Liver (tissue), 9 donors: ENCODE measurements around the gene ZMYND11. TPM values are rescaled to one million over a fixed set of nuclear protein-coding genes. Genes with fewer than 3 reads are reported as not detected.

ENCODE experiments used
- DNase-seq: peaks from one replicate; pipeline ENCODE4 v3.0.0-alpha.2; 2017; ENCODE audit warnings: low spot score
- H3K27ac ChIP-seq, 2 donors: one replicate each; pipeline ENCODE4 v1.7.0; 2013; ENCODE audit warnings: inconsistent platforms in 2 of 2, low read length in 2 of 2, control low read depth in 1 of 2, low read depth in 1 of 2, mild to moderate bottlenecking in 1 of 2
- H3K27me3 ChIP-seq, 4 donors: one replicate each; pipeline versions ENCODE4 v1.6.1 to v1.7.0; 2013; ENCODE audit warnings: low read length in 3 of 4, inconsistent platforms in 1 of 4, mild to moderate bottlenecking in 1 of 4, moderate library complexity in 1 of 4; ENCODE audit not compliant: control insufficient read depth in 4 of 4, insufficient read depth in 4 of 4
- H3K36me3 ChIP-seq, 4 donors: one replicate each; pipeline versions ENCODE4 v1.6.1 to v1.7.0; 2013; ENCODE audit warnings: low read length in 3 of 4, mild to moderate bottlenecking in 3 of 4, low read depth in 1 of 4, moderate library complexity in 1 of 4; ENCODE audit not compliant: control insufficient read depth in 4 of 4, insufficient read depth in 3 of 4
- H3K4me1 ChIP-seq, 4 donors: one replicate each; pipeline versions ENCODE4 v1.6.1 to v1.7.0; 2013; ENCODE audit warnings: low read length in 3 of 4, mild to moderate bottlenecking in 3 of 4, moderate library complexity in 1 of 4; ENCODE audit not compliant: control insufficient read depth in 4 of 4, insufficient read depth in 4 of 4
- H3K4me3 ChIP-seq, 3 donors: one replicate each; pipeline versions ENCODE4 v1.6.1 to v1.7.0; 2013; ENCODE audit warnings: low read length in 3 of 3, control low read depth in 1 of 3, low read depth in 1 of 3, mild to moderate bottlenecking in 1 of 3
- H3K9ac ChIP-seq, 2 donors: one replicate each; pipeline ENCODE4 v1.7.0; 2013; ENCODE audit warnings: low read length in 2 of 2, mild to moderate bottlenecking in 2 of 2, moderate library complexity in 2 of 2, control low read depth in 1 of 2, low read depth in 1 of 2
- H3K9me3 ChIP-seq, 4 donors: one replicate each; pipeline versions ENCODE4 v1.6.1 to v1.7.0; 2013; ENCODE audit warnings: low read length in 3 of 4; ENCODE audit not compliant: control insufficient read depth in 4 of 4
- EGR1 ChIP-seq, 2 donors: IDR thresholded peaks; 2 replicates each; pipeline ENCODE4 v1.6.1; 2016 to 2018; ENCODE audit warnings: antibody characterized with exemption in 2 of 2, low read depth in 2 of 2
- FOXA1 ChIP-seq: IDR thresholded peaks from 2 replicates; pipeline ENCODE4 v1.6.1; 2016; ENCODE audit warnings: antibody characterized with exemption
- FOXA2 ChIP-seq: IDR thresholded peaks from 2 replicates; pipeline ENCODE4 v1.6.1; 2016; ENCODE audit warnings: antibody characterized with exemption
- GABPA ChIP-seq, 2 donors: IDR thresholded peaks in 1 of 2; conservative IDR thresholded peaks in 1 of 2; 2 replicates each; pipeline ENCODE4 v1.6.1; 2016; ENCODE audit warnings: antibody characterized with exemption in 2 of 2, mild to moderate bottlenecking in 1 of 2, moderate library complexity in 1 of 2
- HNF4A ChIP-seq, 2 donors: conservative IDR thresholded peaks; 2 replicates each; pipeline ENCODE4 v1.6.1; 2016; ENCODE audit warnings: antibody characterized with exemption in 2 of 2, mild to moderate bottlenecking in 2 of 2
- HNF4G ChIP-seq: IDR thresholded peaks from 2 replicates; pipeline ENCODE4 v1.6.1; 2016; ENCODE audit warnings: antibody characterized with exemption
- NR2F2 ChIP-seq: IDR thresholded peaks from 2 replicates; pipeline ENCODE4 v1.6.1; 2016; ENCODE audit warnings: antibody characterized with exemption
- REST ChIP-seq: IDR thresholded peaks from 2 replicates; pipeline ENCODE4 v1.6.1; 2016; ENCODE audit warnings: antibody characterized with exemption, mild to moderate bottlenecking
- TAF1 ChIP-seq: conservative IDR thresholded peaks from 2 replicates; pipeline ENCODE4 v1.6.1; 2016; ENCODE audit warnings: antibody characterized with exemption, mild to moderate bottlenecking
- ZBTB33 ChIP-seq: IDR thresholded peaks from 2 replicates; pipeline ENCODE4 v1.6.1; 2016; ENCODE audit warnings: antibody characterized with exemption
- WGBS: extraction: QIAGEN DNeasy Blood & Tissue Kit; methylation state at CpG from one replicate; pipeline ENCODE4 v1.1.7; 2013; 5-methylcytosine and 5-hydroxymethylcytosine counted together
- polyA plus RNA-seq, 2 donors: library from polyadenylated mRNA; stranded (reverse) in 1 of 2; unstranded in 1 of 2; fragments of 200-250 nt in 1 of 2; fragments of >200 nt in 1 of 2; fragmentation: Nextera tagmentation in 1 of 2; extraction: Ambion mirVana in 1 of 2; gene quantifications; one replicate each; pipeline versions ENCODE4 v1.2.1 to v1.2.3, GENCODE V29; 2013 to 2015
- total RNA-seq, 2 donors: library from RNA; depleted of rRNA; stranded (reverse); fragments of >200 nt; gene quantifications; one replicate each; pipeline ENCODE4 v1.2.3, GENCODE V29; 2014
- TF ChIP-seq, protein P1 (sequence below): fragments of 150-350 bp; IDR thresholded peaks from 2 replicates; pipeline ENCODE4 v1.5.1; 2017; ENCODE audit warnings: improper control_type of control experiment, low read depth, low read length; ENCODE audit not compliant: missing input control
- TF ChIP-seq, protein P2 (sequence below): IDR thresholded peaks from 2 replicates; pipeline ENCODE4 v1.6.1; 2016; ENCODE audit warnings: antibody characterized with exemption
- TF ChIP-seq, protein P3 (sequence below): IDR thresholded peaks from 2 replicates; pipeline ENCODE4 v1.6.1; 2016; ENCODE audit warnings: antibody characterized with exemption
- donor health status: healthy.
- donor health status: healthy.
- donor health status: healthy.
- donor health status: healthy.
- donor health status: healthy.

Gene ZMYND11
- total and polyA plus RNA-seq, 4 donors = 13.2 to 34.3 (median 16.9) TPM

- H3K27me3 ChIP-seq = no peaks in the 10 kb centered on the region
- TF ChIP-seq, protein P1, sequence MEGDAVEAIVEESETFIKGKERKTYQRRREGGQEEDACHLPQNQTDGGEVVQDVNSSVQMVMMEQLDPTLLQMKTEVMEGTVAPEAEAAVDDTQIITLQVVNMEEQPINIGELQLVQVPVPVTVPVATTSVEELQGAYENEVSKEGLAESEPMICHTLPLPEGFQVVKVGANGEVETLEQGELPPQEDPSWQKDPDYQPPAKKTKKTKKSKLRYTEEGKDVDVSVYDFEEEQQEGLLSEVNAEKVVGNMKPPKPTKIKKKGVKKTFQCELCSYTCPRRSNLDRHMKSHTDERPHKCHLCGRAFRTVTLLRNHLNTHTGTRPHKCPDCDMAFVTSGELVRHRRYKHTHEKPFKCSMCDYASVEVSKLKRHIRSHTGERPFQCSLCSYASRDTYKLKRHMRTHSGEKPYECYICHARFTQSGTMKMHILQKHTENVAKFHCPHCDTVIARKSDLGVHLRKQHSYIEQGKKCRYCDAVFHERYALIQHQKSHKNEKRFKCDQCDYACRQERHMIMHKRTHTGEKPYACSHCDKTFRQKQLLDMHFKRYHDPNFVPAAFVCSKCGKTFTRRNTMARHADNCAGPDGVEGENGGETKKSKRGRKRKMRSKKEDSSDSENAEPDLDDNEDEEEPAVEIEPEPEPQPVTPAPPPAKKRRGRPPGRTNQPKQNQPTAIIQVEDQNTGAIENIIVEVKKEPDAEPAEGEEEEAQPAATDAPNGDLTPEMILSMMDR = no peak
- TF ChIP-seq NR2F2 = no peak
- no peak for TF ChIP-seq HNF4G
- TF ChIP-seq GABPA (IDR thresholded peaks at IDR 0.05 in 1 of 2, conservative IDR thresholded peaks at IDR 0.05 in 1 of 2) = no peak
- no peak for TF ChIP-seq EGR1 (IDR thresholded peaks at IDR 0.05; ENCODE audit: low read depth in 2 of 2)
- TF ChIP-seq FOXA1 = no peak
- no peak for TF ChIP-seq ZBTB33
- no peak for TF ChIP-seq TAF1
- TF ChIP-seq, protein P2, sequence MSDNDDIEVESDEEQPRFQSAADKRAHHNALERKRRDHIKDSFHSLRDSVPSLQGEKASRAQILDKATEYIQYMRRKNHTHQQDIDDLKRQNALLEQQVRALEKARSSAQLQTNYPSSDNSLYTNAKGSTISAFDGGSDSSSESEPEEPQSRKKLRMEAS = no peak
- no peak for TF ChIP-seq FOXA2
- TF ChIP-seq, protein P3, sequence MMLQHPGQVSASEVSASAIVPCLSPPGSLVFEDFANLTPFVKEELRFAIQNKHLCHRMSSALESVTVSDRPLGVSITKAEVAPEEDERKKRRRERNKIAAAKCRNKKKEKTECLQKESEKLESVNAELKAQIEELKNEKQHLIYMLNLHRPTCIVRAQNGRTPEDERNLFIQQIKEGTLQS = no peak
- no peak overlapping the region for H3K9ac ChIP-seq
- H3K36me3 ChIP-seq = peaks cover 4 to 82% (median 30%) of the 10 kb centered on the region in 4 donors
- 92% methylated on average over 7 of the region's 7 CpGs for WGBS
- no peak for DNase-seq
- no peaks in the 10 kb centered on the region for H3K4me1 ChIP-seq
- no peaks in the 10 kb centered on the region for H3K9me3 ChIP-seq
- no peak overlapping the region for H3K27ac ChIP-seq
- H3K4me3 ChIP-seq = no peak overlapping the region
These were observed 148.7 kb downstream of the ZMYND11 start for GRCh38 chr10:283916-284356.

- Histone ChIP-seq H3K4me3 (no peak overlapping the region), H3K9ac (no peak overlapping the region), H3K36me3 (peaks cover 4 to 69% (median 26%) of the 10 kb centered on the region in 4 donors), H3K27ac (no peak overlapping the region), H3K9me3 (no peaks in the 10 kb centered on the region), H3K4me1 (no peaks in the 10 kb centered on the region), H3K27me3 (no peaks in the 10 kb centered on the region)
- 88% methylated on average over 15 of the region's 15 CpGs for WGBS
- no peak for DNase-seq
- TF ChIP-seq REST (no peak), HNF4A (conservative IDR thresholded peaks at IDR 0.05) (no peak), ZBTB33 (no peak)
- TF ChIP-seq, protein P3 = no peak
These were observed 150.0 kb downstream of the ZMYND11 start for GRCh38 chr10:285216-285615.
